COLO668 (cell line): ENCODE results near the gene MAD2L1BP.
A peak's percentile ranks its signal among the peaks of the same experiment; 100 is the strongest.

ENCODE experiments used
- DNase-seq: peaks from one replicate; lab custom pipeline; 2025; ENCODE audit not compliant: unreplicated experiment; lab: John Stamatoyannopoulos, UW

Gene MAD2L1BP

DNA sequence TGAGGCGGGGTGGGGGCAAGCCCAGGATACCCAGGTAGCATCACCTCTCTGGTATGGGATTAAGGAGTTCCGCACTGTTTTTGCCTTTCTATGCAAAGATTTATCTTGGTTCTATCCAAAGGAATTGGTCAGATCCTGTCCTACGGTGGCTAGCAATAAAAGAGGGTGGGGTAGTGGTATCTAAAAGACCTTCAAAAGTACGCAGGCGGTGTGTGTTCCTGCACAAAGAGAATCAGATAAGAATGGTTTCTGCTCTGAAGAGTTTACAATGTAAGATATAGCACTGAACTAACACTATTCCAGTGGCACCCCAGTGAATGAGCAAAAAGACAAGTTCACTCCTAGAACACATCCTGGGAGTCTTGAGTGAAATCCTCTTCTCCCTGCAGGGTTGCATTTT, 45.7 kb downstream of the MAD2L1BP start:
- DNase-seq = no peak

GRCh38 chr6:43682724-43683429, 47.2 kb downstream of the MAD2L1BP start:
- no peak for DNase-seq

DNA sequence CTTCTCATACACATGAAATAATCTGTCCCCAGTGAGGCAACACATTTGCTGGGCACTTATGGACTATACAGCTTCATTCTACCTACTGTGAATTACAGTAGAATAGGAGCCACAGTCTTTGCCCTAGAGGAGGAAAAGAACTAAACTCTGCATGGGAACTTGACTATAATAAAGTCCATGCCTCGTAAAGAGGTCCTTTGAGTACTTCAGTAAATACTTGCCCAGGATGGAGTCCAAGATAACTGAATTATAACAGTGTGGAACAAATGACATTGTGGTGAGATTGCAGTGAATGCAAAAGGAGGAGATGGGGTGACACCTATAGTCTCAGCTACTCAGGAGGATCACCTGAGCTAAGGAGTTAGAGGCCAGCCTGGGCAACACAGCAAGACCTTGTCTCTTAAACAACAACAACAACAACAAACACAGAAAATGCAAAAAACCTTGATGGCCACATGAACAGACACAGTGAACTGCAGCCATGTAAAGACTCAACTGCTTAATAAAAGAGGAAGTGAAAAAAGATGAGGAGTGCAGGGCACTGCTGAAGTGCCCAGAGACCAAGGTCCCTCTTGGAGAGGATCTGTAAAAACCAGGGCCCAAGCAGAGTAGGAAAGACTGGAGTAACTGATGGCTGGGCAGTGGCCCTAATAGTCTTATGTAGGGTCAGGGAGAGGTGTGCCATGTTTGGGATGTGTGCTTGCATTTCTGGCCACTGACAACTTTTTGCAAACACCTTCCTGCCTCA, 48.2 kb downstream of the MAD2L1BP start:
- no peak for DNase-seq

DNA sequence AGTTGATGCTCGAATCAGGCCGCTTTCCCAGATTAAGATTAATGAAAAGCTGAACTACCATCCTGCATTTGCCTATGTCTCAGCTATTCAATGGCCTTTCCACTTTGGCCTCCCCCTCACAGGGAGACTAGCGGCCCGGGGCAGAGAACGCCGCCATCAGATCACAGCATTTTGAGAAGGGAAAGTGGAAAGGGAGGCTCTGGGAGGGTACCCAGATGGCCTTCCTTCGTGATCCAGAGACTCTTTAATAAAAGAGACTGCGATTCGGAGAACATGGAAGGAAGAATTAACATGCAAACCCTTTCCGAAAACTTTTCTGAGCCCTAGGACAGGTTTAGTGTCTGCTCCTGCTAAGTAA, 51.4 kb downstream of the MAD2L1BP start:
- no peak for DNase-seq

GRCh38 chr6:43687437-43688347, 52.1 kb downstream of the MAD2L1BP start, which contains the start of gene MRPS18A:
Gene MRPS18A, minus strand, starts transcription at chr6:43687791. Its CDS starts 12 bp downstream, at chr6:43687779.
- peak; percentile 82 for DNase-seq

GRCh38 chr6:43689421-43689820, 53.8 kb downstream of the MAD2L1BP start:
- DNase-seq = no peak
